ENCODE results near the gene ATCAY. TPM values are rescaled to one million over a fixed set of nuclear protein-coding genes. Genes with fewer than 3 reads are reported as not detected.
"Not testable (repeated sequence)": the region's sequence is repeated elsewhere in the genome, so short reads cannot be mapped to it uniquely, and the experiment has no call there.

The ATCAY gene
- total RNA-seq, 2 donors from 2014 or later = 0.05 TPM; not detected in 1

GRCh38 chr19:3852177-3852511 lies 28.3 kb upstream of the ATCAY start:
- intact Hi-C loops (cut with DNase I) = no loop called here
- no peak for DNase-seq (ENCODE audit: low spot score)

DNA sequence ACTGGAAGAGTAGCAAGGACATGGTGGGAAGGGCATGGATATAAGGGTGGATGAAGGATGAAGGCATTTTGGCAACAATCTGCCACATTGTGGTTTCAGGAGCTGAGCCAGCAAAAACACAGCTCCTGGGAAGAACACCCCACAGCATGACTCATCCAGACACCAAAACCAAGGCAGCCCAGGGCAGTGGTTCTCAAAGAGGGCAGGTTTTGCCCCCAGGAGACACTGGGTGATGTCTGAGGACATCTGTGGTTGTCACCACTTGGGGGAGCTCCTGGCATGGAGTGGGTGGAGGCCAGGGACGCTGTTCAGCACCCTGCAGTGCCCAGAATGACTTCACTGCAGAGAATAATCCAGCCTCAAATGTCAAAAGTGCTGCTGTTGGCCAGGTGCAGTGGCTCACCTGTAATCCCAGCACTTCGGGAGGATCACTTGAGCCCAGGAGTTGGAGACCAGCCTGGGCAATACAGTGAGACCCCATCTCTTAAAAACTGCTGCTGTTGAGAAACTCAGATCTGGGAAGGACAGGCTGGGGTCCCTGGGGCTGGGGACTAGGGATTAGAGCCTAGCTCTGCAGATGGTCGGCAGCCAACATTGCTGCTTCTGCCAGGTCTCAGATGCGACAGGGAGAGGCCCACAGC lies 27.8 kb upstream of the ATCAY start:
- intact Hi-C loops (cut with DNase I) = no loop called here

DNA sequence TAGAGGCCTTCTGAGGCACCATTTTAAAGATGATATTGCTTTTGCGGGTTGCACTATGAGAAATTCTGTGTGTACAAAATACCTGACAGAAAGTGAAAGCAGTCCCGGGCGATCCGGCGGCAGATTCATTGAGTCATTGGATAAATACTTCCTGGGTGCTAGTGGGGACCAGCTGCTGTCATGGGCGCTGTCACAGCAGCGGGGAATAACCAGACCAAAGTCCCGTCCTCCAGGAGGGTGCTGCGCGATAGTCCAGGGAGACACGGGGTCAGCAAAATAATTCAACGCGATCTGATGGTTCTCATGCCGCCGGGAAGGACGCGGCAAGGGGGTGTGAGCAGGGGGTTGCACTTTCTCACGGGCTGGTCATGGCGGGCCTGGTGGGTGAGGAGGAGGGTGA lies 25.2 kb upstream of the ATCAY start:
- intact Hi-C loops (cut with DNase I) = no loop called here
- no peak for DNase-seq (ENCODE audit: low spot score)

More for the DNA sequence above, 27.8 kb upstream of the ATCAY start:
- no peak for DNase-seq (ENCODE audit: low spot score)

- intact Hi-C loops (cut with DNase I) = no loop called here
- DNase-seq (ENCODE audit: low spot score) = no peak
Observed at GRCh38 chr19:3857449-3858003, 23.0 kb upstream of the ATCAY start.

- intact Hi-C loops (cut with DNase I) = no loop called here
- no peak for DNase-seq (ENCODE audit: low spot score)
Observed at GRCh38 chr19:3860499-3860898, 20.0 kb upstream of the ATCAY start.

GRCh38 chr19:3862826-3863500 lies 17.5 kb upstream of the ATCAY start:
- intact Hi-C loops (cut with DNase I) = no loop called here
- no peak for DNase-seq (ENCODE audit: low spot score)

DNA sequence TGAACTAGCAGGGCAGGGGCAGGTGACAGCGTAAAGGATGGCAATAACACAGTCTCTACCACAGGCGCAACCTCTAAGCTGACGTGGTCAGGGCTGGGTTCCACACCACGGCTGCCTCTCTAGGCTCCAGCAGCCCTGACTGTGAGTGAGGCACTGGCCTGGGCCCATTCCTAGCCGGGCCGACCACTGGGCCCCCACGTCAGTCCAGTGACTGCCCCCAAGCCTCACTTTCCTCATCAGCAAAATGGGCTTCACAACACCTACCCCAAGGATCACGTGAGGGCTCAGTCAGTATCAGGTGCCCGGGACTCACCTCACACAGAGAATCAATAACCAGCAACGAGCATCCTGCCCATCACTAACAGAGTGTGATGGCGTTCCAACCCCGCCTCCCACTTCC lies 16.8 kb upstream of the ATCAY start:
- DNase-seq (ENCODE audit: low spot score) = no peak
- intact Hi-C loops (cut with DNase I) = no loop called here

GRCh38 chr19:3866910-3867638 lies 13.4 kb upstream of the ATCAY start:
- no peak for DNase-seq (ENCODE audit: low spot score)
- intact Hi-C loops (cut with DNase I) = no loop called here

DNA sequence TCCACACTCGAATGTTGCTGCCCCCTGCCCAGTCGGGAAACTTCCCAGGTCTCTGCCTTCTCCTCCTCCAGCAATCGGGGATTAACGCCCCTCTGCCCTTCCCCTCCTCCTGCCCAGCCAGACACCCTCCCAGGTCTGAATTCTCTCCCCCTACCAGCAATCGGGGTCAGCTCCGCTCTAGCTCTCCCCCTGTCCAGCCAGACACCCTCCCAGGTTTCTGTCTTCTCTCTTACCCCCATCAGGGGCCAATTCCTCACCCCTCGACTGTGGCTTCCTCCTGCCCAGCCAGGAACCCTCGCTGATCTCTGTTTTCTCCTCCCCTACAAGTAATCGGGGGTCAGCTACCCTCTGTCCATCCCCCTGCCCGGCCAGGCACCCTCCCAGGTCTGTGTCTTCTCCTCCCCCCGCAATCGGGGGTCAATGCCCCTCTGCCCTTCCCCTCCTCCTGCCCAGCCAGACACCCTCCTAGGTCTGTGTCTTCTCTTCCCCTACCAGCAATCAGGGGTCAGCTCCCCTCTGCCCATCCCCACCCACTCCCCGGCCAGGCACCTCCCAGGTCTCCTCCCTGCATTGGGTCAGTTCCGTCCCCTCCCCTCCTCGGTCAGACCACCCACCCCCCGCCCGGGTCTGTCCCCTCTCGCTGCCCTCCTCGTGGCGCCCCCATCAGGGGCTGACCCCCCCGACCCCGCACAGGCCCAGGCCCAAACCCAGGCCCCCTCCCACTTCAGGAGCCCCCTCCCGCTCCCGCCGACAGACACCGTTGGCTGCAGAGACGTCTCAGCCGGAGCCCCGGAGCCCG lies 12.3 kb upstream of the ATCAY start:
- no peak for DNase-seq (ENCODE audit: low spot score)
- intact Hi-C loops (cut with DNase I) = no loop called here

DNA sequence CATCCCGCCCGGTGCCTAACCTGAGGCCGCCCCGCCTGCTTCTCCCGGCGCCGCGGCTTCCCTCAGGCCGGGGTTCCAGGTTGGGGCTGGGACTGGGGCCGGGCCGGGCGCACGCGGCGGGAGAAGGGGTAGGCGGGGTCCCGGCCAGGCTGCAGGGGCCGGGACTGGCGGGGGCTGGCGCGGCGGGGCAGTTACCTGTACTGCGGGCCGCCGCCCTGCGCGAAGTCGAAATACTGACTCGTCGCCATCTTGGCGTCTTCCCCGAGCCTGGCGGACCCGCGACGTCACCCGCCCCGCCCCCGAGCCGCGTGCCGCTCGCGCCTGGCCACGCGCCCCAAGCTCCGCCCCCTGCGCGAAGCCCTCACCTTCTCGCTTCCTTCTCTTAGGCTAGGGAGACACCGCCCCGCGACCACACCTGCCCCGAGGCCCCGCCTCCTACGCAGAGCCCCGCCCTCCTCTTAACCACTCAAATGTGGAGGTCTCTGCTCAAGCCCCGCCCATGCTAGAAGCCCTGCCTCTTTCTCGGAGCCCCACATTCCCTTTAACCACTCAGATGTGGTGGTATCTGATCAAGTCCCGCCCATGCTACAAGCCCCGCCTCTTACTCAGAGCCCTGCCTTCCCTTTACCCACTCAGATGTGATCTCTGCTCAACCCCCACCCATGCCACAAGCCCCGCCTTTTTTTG lies 11.6 kb upstream of the ATCAY start, which contains the start of gene ZFR2:
Gene ZFR2, minus strand, starts transcription at position 269 of the 687 bp plus-strand sequence. Its CDS starts 21 bp downstream, at position 248.
- intact Hi-C loops (cut with DNase I) = no loop called here
- DNase-seq (ENCODE audit: low spot score) = no peak

DNA sequence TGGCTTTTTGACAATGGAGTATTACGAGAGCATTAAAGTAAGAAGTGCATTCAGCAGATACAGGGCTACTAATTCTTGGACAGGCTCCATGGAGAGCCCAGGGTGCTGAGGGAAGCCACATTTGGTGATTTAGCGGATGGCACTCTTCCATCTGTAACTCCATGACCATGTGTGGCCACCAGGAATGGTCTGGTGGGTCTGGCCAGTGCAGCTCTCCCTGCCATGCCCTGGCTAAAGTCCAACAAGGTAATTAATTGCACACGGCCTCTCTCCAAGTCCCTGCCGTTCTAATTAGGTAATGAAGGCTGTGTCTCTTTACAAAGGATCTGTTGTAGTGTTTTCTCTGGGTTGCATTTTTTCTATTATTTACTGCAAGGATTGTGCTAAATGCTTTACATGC lies 7.3 kb upstream of the ATCAY start:
- intact Hi-C loops (cut with DNase I) = no loop called here
- DNase-seq (ENCODE audit: low spot score) = no peak

DNA sequence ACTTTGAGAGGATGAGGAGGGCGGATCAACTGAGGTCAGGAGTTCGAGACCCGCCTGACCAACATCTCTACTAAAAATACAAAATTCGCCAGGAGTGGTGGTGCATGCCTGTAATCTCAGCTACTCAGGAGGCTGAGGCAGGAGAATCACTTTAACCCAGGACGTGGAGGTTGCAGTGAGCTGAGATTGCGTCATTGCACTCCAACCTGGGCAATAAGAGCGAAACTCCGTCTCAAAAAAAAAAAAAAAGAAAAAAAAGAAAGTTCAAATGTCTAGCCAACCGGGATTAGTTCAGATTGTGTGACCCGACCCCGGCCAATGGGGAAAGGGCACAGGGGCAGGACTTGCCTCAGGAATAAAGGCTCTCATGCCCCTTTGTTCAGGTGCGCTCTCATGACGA lies 5.8 kb upstream of the ATCAY start:
- intact Hi-C loops (cut with DNase I); DNase-seq (ENCODE audit: low spot score): not testable (repeated sequence)

DNA sequence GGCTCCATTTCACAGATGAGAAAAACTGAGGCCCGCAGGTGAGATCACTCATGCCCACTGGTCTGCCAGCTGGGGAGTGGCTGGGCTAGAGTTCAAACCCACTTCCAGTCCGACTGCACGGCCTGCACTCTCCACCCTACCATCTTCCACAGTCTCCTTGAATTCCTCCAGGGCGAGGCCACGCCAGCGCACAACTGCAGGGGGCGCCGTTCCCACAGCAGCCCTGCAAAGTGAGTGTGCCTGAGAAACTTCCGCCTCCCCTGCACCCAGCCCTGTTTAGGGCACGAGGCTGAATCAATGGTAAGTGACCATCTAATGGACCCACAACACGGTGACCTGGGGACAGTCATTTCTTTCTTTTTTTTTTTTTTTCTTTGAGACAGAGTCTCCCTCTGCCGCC lies 829 bp upstream of the ATCAY start:
- intact Hi-C loops (cut with DNase I) = no loop called here
- DNase-seq (ENCODE audit: low spot score) = no peak

- intact Hi-C loops (cut with DNase I) = no loop called here
- no peak for DNase-seq (ENCODE audit: low spot score)
Observed at GRCh38 chr19:3881272-3882040, 971 bp downstream of the ATCAY start.

DNA sequence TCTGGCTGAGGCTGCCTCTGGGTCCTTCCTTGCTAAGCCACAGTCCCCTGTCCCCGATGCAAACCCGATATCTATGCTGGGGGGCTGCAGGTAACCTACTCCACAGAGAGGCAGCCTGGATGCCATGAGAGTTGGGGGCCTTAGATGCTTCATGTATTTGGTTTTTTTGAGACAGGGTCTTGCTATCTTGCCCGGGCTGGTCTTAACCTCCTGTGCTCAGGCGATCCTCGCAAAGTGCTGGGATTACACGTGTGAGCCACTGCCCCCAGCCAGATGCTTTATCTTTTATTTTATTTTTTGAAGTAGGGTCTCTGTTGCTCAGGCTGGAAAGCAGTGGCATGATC lies 1.5 kb downstream of the ATCAY start:
- DNase-seq (ENCODE audit: low spot score) = no peak
- intact Hi-C loops (cut with DNase I) = no loop called here

DNA sequence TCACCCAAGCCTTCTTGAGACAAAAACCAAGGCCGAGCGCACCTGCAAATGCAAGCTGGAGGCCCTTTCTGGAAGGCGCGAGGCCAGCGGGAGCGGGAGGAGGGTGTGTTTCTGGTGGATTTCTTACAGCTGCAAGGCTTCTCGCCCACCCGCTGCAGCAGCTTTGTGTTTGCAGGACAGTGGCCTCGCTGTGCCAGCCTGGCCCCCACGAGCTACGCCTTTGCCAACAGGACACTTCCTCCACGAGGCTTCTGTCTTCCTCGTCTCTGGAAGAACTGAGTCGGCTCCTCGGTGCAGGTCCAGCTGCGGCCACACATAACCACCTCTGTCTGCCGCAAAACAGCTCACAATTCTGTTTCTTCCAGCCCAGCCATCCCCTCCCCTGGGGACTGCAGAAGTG lies 10.1 kb downstream of the ATCAY start:
- intact Hi-C loops (cut with DNase I) = no loop called here
- no peak for DNase-seq (ENCODE audit: low spot score)

GRCh38 chr19:3893509-3894179 lies 13.2 kb downstream of the ATCAY start:
- intact Hi-C loops (cut with DNase I) = no loop called here
- no peak for DNase-seq (ENCODE audit: low spot score)

GRCh38 chr19:3894959-3895358 lies 14.5 kb downstream of the ATCAY start:
- DNase-seq (ENCODE audit: low spot score); intact Hi-C loops (cut with DNase I): not testable (repeated sequence)

All from posterior vena cava (tissue), 2 donors.